ENCODE measurements around the gene KIRREL3.

- TF ChIP-seq CTCF (IDR thresholded peaks at IDR 0.05) (no peak), POLR2A (IDR thresholded peaks at IDR 0.05) (no peak)
Observed at GRCh38 chr11:126612671-126613070, 387.9 kb downstream of the KIRREL3 start.

Measured in esophagus squamous epithelium (tissue), 4 donors.